H1 (cell line): ENCODE data around the gene MYRIP.

Experiments used
- EP300 ChIP-seq, 2 experiments: IDR thresholded peaks; 1 replicate in 1 of 2; 2 replicates in 1 of 2; pipeline ENCODE4 v1.6.1; 2011 to 2012; ENCODE audit warnings: low read depth in 2 of 2, low read length in 2 of 2, mild to moderate bottlenecking in 2 of 2, borderline replicate concordance in 1 of 2, inconsistent platforms in 1 of 2, moderate library complexity in 1 of 2
- MAFK ChIP-seq: IDR thresholded peaks from 2 replicates; pipeline ENCODE4 v1.6.1; 2012; ENCODE audit warnings: low read depth, mild to moderate bottlenecking, improper control_type of control experiment, low read length
- POLR2A ChIP-seq, 2 experiments: IDR thresholded peaks; 1 replicate in 1 of 2; 2 replicates in 1 of 2; pipeline ENCODE4 v1.6.1; 2011; ENCODE audit warnings: low read depth in 2 of 2, low read length in 2 of 2, mild to moderate bottlenecking in 2 of 2; ENCODE audit errors: control extremely low read depth in 1 of 2
- POU5F1 ChIP-seq: IDR thresholded peaks from 2 replicates; pipeline ENCODE4 v1.6.1; 2011; ENCODE audit warnings: low read depth, mild to moderate bottlenecking, low read length, moderate library complexity
- RAD21 ChIP-seq, 2 experiments: IDR thresholded peaks in 1 of 2; conservative IDR thresholded peaks in 1 of 2; 2 replicates each; pipeline ENCODE4 v1.6.1; 2011; ENCODE audit warnings: low read depth in 2 of 2, low read length in 2 of 2, improper control_type of control experiment in 1 of 2, inconsistent platforms in 1 of 2, mild to moderate bottlenecking in 1 of 2, moderate library complexity in 1 of 2

DNA sequence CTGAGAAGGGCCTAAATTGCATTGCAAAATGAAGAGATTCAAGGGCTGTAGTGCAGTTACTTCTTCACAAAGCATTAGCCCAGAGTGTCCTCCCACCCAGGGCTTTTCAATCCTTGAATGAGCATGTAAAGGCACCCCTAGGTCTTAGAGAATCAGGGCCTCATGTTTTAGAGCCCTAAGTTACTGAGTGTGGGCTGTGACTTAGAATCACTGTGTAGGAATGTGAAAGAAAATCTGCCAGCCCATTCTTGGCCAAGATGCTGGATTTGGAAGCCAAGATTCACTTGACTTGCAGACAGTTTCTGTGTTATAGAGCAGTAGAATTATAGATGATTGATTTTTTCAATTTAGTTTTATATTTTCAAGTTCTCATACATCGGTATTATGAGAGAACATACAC, 153.2 kb downstream of the MYRIP start:
- TF ChIP-seq MAFK, result no peak
- no peak for TF ChIP-seq POLR2A (IDR thresholded peaks at IDR 0.05; ENCODE audit: control extremely low read depth in 1 of 2, low read depth in 2 of 2, low read length in 2 of 2)
- TF ChIP-seq POU5F1, result no peak
- no peak for TF ChIP-seq EP300 (IDR thresholded peaks at IDR 0.05; ENCODE audit: borderline replicate concordance in 1 of 2, low read depth in 2 of 2, low read length in 2 of 2)
- no peak for TF ChIP-seq RAD21 (IDR thresholded peaks at IDR 0.05 in 1 of 2, conservative IDR thresholded peaks at IDR 0.05 in 1 of 2; ENCODE audit: low read depth in 2 of 2, low read length in 2 of 2)
